HUES48 (cell line): Measurements from ENCODE around the gene DAAM2.
A peak's percentile ranks its signal among the peaks of the same experiment; 100 is the strongest.

Experiments used
- H3K27ac ChIP-seq: one replicate; pipeline ENCODE4 v1.7.0; 2013; ENCODE audit warnings: low read depth, low read length, inconsistent platforms
- H3K27me3 ChIP-seq: 2 replicates; pipeline ENCODE4 v1.6.1; 2013; ENCODE audit warnings: mild to moderate bottlenecking, low read length; ENCODE audit not compliant: control insufficient read depth, insufficient read depth
- H3K36me3 ChIP-seq: 2 replicates; pipeline ENCODE4 v1.6.1; 2013; ENCODE audit warnings: low read length; ENCODE audit not compliant: control insufficient read depth, insufficient read depth
- H3K4me1 ChIP-seq: 2 replicates; pipeline ENCODE4 v1.6.1; 2013; ENCODE audit warnings: mild to moderate bottlenecking, low read length; ENCODE audit not compliant: control insufficient read depth, insufficient read depth
- H3K4me3 ChIP-seq: 2 replicates; pipeline ENCODE4 v1.5.1; 2013; ENCODE audit warnings: mild to moderate bottlenecking, low read depth, low read length
- H3K9ac ChIP-seq: 2 replicates; pipeline ENCODE4 v1.6.1; 2013; ENCODE audit warnings: mild to moderate bottlenecking, low read depth, low read length, moderate library complexity
- H3K9me3 ChIP-seq: 2 replicates; pipeline ENCODE4 v1.6.1; 2013; ENCODE audit warnings: low read length; ENCODE audit not compliant: control insufficient read depth, insufficient read depth

The DAAM2 gene

DNA sequence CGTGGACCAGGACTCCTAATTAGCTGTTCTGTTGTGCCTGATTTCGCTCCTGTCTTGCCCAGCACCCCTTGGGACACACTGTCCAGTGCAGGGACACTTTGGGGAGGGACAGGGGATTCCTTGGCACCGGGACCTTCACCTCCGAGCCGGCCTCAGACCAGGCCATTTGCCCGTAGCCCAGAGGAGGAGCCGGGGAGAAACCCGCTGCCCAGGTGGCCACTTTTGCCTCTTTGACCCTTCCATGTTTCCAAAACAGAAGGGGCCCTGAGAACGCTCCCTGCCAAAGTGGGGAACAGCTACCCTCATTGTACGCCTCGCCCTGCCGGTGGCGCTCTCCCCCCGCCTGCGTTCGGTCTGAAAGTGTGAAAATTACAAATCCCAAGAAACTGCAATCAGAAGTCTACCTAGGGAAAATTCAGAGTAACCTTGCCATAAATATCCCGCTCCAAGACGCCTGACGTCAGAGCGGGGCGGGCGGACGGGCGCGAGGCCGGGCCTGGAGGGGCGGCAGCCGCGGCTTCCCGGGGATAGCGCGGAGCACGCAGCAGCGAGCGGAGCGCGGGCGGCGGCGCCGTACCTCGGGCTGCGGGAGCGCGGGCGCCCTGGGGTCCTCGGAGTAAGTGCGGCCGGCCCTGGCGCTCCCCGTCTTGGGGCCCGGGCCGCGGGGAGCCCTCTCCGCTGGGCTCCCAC is at the start of gene DAAM2:
Gene DAAM2, plus strand, starts transcription at position 527 of the 690 bp plus-strand sequence. CDS start 63,927 bp downstream, outside the sequence.
- Histone ChIP-seq H3K27ac (peak within 1 kb of the TSS; percentile 32), H3K9me3 (no peaks in the 10 kb centered on the region), H3K4me1 (peaks cover 11% of the 10 kb centered on the region; the same call in 1 of the 2 replicates), H3K4me3 (peak within 1 kb of the TSS; percentile 75), H3K9ac (peak within 1 kb of the TSS; percentile 61), H3K36me3 (no peaks in the 10 kb centered on the region), H3K27me3 (peaks cover 20% of the 10 kb centered on the region)

DNA sequence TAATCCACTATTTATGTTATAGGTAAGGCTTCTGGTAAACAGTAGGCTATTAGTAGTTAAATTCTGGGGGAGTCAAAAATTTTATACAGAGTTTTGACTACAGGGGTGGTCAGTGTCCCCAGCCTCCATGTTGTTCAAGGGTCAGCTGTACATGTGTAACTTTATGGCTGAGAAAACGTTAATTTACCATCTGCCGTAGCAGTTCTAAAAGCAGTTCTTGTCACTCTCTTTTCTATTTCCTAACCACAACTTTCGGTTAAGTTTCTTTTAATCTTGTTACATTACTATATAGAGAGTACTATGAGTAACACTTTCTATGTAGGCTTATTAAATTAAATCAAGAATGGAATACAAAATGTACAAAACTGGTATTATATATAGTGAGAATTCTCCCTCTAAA is 45.4 kb upstream of the DAAM2 start:
- no peaks in the 10 kb centered on the region for H3K36me3 ChIP-seq
- no peaks in the 10 kb centered on the region for H3K4me1 ChIP-seq
- H3K9ac ChIP-seq, result no peak overlapping the region
- no peak overlapping the region for H3K27ac ChIP-seq
- H3K27me3 ChIP-seq, result no peaks in the 10 kb centered on the region
- no peaks in the 10 kb centered on the region for H3K9me3 ChIP-seq
- H3K4me3 ChIP-seq, result no peak overlapping the region

DNA sequence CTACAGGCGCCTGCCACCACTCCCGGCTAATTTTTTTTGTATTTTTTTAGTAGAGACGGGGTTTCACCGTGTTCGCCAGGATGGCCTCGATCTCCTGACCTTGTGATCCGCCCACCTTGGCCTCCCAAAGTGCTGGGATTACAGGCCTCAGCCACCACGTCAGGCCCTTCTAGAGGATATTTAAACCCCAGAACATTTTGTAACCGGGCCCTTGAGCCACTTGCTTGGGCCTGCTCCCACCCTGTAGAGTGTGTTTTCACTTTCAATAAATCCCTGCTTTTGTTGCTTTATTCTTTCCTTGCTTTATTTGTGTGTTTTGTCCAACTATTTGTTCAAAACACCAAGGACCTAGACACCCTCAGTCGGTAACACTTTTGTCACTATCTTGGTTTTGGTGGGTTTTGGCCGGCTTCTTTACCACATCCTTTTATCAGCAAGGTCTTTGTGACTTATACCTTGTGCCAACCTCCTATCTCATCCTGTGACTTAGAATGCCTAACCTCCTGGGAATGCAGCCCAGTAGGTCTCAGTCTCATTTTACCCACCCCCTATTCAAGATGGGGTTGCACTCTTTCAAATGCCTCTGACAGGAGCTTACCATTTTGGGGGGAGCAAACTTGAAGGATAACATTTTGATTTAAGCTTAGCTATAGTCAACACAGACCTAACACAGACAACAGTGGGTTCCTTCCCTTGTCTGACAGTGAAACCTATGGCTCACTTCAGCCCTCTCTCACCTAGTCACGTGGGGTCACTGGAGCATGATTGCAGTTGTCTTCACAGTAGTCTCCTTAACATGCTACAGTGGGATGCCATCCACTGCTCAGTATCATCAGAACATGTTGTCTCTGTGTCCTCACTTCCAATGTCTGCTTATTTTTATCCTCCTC is 39.1 kb upstream of the DAAM2 start:
- H3K27ac ChIP-seq, result no peak overlapping the region
- no peaks in the 10 kb centered on the region for H3K36me3 ChIP-seq
- H3K4me1 ChIP-seq, result no peaks in the 10 kb centered on the region
- H3K27me3 ChIP-seq, result no peaks in the 10 kb centered on the region
- no peak overlapping the region for H3K4me3 ChIP-seq
- no peak overlapping the region for H3K9ac ChIP-seq
- no peaks in the 10 kb centered on the region for H3K9me3 ChIP-seq

DNA sequence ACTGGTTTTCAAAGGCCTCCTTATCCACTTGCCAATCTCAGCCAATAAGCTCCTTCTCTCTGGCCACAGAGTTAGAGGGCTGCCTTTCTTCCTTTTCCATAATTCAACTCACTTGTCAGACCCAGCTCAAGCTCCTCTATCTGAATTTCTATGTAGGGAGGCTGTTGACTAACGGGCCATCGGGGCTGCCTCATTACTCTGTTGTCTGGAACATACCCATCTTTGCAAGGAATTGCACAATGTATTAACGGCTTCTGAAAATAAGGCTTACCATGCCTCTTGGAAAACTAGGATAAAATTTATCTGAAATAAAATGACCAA is 38.5 kb upstream of the DAAM2 start:
- H3K9ac ChIP-seq, result no peak overlapping the region
- H3K4me1 ChIP-seq, result no peaks in the 10 kb centered on the region
- H3K9me3 ChIP-seq, result no peaks in the 10 kb centered on the region
- H3K36me3 ChIP-seq, result no peaks in the 10 kb centered on the region
- no peak overlapping the region for H3K4me3 ChIP-seq
- no peaks in the 10 kb centered on the region for H3K27me3 ChIP-seq
- no peak overlapping the region for H3K27ac ChIP-seq

DNA sequence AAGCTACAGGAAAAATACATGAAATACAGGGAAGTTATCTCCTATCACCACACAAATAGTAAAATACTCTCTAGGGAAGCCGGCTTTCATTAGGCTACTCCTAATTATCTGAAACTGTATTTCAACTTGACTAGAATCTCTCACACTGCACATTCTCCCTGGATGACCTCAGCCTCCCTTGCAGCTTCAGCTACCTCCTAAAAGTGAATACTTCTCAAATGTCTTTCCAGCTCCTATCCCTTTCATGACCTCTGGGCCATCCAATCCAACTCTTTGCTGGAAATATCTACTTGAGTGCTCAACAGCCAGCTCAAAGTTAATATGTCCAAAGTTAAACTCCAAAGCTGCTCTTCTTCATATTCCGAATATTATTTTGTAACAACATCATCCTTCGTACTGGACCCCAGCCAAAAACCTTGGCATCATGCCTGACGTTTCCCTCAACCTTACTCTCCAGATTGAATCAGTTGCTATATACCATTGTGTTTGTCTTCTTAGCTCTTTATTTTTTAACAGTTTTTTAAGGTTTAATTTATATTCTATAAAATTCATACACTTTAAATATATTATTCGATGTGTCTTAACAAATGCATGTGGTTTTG is 37.6 kb upstream of the DAAM2 start:
- Histone ChIP-seq H3K9ac (no peak overlapping the region), H3K27ac (no peak overlapping the region), H3K4me3 (no peak overlapping the region), H3K4me1 (no peaks in the 10 kb centered on the region), H3K9me3 (no peaks in the 10 kb centered on the region), H3K27me3 (no peaks in the 10 kb centered on the region), H3K36me3 (no peaks in the 10 kb centered on the region)

DNA sequence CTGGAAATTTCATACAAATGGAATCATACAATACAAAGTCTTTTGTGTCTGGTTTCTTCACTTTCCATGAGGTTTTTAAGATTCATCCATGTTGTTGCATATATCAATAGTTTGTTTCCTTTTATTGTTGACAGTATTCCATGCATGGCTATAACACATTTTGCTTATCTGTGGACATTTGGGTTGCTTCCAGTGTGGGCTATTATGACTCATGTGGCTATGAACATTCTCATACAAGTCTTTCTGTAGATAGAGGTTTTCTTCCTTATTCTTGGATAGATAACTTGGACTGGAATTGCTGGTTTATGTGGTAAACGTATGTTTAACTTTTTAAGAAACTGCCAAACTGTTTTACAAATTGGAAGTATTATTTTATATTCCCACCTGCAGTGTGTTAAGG is 36.9 kb upstream of the DAAM2 start:
- Histone ChIP-seq H3K27me3 (no peaks in the 10 kb centered on the region), H3K4me3 (no peak overlapping the region), H3K9me3 (no peaks in the 10 kb centered on the region), H3K4me1 (no peaks in the 10 kb centered on the region), H3K9ac (no peak overlapping the region), H3K36me3 (no peaks in the 10 kb centered on the region), H3K27ac (no peak overlapping the region)

DNA sequence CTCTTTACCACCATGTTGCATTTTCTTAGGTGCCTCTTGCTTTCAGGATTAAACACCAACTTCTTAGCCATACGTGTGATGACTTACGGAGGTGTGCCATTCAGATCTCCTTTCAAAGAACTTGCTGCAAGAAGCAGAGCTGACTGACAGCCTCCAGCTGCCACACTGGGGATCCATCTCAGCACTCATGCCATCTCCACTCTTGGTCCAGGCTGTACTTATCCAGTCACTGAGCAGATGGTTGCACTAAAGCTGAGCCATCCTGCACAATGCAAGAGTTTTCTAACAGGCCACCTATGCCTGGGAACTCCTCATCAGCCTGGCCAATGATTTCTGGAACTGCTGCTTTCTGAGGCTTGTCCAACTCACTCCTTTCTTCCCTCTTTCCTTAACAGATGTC is 35.6 kb upstream of the DAAM2 start:
- no peak overlapping the region for H3K9ac ChIP-seq
- H3K27me3 ChIP-seq, result no peaks in the 10 kb centered on the region
- H3K27ac ChIP-seq, result no peak overlapping the region
- no peak overlapping the region for H3K4me3 ChIP-seq
- no peaks in the 10 kb centered on the region for H3K4me1 ChIP-seq
- H3K36me3 ChIP-seq, result no peaks in the 10 kb centered on the region
- H3K9me3 ChIP-seq, result no peaks in the 10 kb centered on the region

DNA sequence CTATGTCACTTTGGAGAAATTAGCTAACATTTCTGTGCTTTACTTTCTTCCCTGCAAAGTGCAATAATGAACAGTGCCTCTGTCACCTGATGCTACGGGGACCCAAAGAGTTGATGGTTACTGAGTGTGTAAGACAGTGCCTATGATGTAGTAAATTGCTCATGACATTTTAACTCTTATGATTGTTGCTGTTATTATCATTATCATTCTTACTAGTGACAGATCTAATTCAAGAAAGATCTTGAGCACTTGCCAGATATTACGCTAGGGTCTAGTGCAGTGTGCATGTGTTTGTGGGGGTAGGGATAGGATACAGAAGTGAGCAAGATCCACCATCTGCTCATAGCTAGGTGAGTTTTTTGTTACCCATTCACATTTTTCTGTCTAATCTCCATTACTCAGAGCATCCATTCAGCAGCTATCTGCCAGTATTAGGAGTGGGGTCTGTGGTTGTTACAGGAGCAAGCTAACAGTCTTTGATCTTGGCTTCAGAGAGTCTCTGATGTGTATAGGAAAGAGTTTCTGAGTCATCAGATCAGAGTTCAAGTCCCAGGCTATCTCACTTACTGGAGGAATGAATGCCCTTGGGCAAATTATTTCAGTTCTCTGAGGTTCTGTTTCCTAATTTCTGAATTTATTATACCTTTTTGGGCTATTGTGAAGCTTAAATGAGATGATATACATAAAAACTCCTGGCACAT is 33.1 kb upstream of the DAAM2 start:
- Histone ChIP-seq H3K4me3 (no peak overlapping the region), H3K27me3 (no peaks in the 10 kb centered on the region), H3K9me3 (no peaks in the 10 kb centered on the region), H3K9ac (no peak overlapping the region), H3K27ac (no peak overlapping the region), H3K4me1 (no peaks in the 10 kb centered on the region), H3K36me3 (no peaks in the 10 kb centered on the region)

DNA sequence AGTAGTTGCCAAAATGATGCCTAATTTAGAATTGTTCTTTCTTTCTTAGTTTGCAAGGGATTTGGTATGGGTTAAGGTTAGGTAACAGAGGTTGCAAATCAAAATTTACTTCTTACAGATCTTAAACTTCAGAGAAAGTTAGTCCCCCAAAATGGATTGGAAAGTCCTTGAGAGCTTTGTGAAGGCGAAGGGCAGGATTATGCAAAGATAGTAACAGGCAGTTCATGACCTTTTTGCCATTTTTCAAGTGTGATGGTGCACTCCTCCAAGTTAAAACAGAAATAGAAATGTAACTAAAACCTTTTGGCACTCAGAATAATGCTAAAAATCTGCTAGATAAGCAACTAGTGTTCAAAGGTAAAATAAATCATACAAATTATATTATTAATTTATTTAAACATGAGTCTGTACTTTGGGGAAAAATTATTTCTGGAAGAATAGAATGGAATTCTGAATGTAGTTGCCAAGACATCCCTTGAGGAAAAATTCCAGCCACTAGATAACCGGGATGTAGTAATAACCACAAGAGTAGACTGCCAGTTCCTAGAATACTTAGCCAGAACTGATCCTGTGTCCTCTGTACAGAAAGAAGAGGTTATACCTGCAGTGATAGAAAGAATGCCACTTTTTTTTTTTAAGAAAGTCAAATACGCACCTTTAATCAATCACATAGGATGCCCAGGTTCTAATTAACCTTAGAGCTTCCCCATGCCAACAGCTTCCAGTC is 31.8 kb upstream of the DAAM2 start:
- Histone ChIP-seq H3K9me3 (no peaks in the 10 kb centered on the region), H3K4me3 (no peak overlapping the region), H3K9ac (no peak overlapping the region), H3K27me3 (no peaks in the 10 kb centered on the region), H3K36me3 (no peaks in the 10 kb centered on the region), H3K4me1 (no peaks in the 10 kb centered on the region), H3K27ac (no peak overlapping the region)

DNA sequence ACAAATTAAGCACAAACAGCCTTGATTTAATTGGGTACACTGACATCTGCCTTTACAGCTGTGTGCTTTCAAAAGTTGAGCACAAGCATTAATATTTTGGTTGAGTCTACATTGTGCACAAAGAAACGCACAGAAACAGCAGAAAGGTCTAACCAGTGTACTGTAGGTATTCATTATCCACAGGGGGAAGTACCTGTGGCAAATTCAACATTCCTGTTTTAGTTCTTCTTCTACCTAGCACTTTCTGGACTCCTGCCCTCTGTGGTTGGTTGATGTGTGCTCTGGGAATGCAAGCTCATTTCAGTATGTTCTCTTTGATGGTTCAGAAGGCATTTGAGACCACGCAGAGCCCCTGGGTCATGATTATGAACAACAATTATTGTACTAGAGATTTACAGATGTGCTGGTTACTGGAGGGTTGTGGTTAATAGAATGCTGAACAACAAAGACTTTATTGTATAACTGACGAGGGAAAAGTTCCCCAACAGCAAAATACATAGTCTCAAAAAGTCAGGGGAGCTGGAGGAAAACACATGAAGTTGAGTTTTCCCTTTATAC is 26.6 kb upstream of the DAAM2 start:
- H3K9me3 ChIP-seq, result no peaks in the 10 kb centered on the region
- no peak overlapping the region for H3K27ac ChIP-seq
- H3K9ac ChIP-seq, result no peak overlapping the region
- no peak overlapping the region for H3K4me3 ChIP-seq
- H3K4me1 ChIP-seq, result no peaks in the 10 kb centered on the region
- H3K36me3 ChIP-seq, result no peaks in the 10 kb centered on the region
- no peaks in the 10 kb centered on the region for H3K27me3 ChIP-seq
